GM21529 (cell line): ENCODE measurements around the gene PTPRM.

Experiments
- ATAC-seq: cut with Tn5 transposase; IDR thresholded peaks from one replicate; pipeline ENCODE4 v1.9.1; 2021; ENCODE audit not compliant: unreplicated experiment

PTPRM gene

DNA sequence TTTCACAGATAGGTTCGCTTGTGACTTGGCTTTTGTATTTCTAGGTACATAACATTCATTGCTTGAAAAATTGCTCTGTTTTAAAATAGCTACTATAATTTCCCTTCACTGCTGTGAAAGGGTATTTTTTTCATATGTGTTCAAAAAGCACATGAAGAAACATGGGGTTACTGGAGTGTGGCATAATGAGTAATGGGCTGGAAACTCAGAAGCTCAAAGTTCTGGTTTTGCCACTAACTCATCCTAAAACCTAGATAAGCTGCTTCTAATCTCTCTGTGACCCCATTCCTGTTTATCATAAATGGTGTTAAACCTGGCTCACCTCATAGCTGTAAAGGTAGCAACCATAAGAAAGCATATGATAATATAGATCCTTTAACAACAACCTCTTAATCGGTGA is 319.3 kb downstream of the PTPRM start:
- no peak for ATAC-seq

- ATAC-seq, result no peak
These were observed 322.4 kb downstream of the PTPRM start for GRCh38 chr18:7889515-7889914.

DNA sequence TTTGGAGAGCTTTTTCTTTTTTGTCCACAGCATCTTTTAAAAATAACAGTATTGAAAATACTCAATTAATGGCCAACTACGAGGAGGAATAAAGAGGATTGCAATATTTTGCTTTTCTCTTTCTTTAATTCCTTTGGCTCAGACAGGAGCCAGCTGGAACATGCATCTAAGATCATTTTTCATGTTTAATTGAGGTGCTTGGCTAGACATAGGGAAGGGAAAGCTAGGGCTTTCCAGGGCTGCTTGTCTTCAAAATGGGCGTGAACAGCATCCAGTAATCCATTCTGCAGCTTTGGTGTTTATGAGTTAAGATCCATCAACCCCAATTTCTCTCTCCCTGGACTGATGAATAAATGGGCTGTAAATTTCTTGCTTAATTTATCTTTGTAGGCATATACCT is 323.0 kb downstream of the PTPRM start:
- ATAC-seq, result no peak

GRCh38 chr18:7892556-7892955 is 325.4 kb downstream of the PTPRM start:
- no peak for ATAC-seq

- no peak for ATAC-seq
These were observed 327.5 kb downstream of the PTPRM start for GRCh38 chr18:7894592-7894991.

DNA sequence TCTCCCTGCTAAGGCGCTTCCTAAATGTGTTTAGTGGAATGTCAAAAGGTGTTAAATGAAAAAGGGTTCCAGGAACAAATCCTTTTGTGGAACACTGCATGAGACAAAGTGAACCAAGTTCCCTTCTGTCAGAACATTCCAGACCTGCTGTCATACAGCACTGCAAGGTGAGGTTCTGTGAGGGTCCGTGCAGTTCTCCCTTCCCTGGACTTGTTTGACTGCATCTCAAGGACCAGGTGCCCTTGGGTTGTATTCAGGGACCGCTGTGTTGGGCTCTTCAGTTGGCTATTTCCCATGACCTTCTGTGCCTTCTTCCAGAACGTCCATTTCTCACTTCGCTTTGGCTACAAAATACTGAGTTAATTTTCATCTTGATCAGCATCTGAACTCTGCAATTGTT is 328.2 kb downstream of the PTPRM start:
- no peak for ATAC-seq

- ATAC-seq, result no peak
These were observed 329.0 kb downstream of the PTPRM start for GRCh38 chr18:7896161-7896560.

DNA sequence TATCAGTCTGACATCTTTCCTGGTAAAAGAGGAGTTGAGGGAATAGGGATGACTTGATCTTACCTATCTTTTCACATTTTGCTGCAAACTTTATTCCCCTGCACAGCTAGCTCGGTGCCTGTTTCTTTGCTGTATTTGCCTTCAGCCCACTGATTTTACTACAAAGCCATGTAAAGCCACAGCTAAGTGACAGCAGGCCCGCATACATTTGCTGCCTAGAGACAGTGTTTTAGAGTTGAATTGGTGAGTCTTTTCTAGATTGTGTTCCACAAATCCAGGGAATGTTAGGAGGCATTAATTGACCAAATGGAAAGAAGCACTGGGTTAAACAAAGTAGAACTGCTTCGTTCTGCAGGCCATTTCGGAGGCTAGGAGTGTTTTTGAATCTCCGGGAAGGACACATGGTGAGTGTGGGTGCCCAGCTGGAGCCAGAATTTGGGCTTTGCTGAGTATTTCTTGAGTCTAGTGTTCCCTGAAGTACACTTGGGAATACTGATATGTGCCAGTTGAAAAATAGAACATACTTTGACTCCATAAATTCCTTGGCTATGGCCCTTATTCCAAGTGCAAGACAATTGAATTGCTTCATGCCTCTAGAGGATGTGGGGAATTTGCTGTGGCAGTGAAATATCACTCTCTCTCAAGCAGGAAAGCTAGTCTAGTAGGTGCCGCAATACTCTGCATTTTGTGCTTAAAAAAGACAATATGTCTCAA is 329.8 kb downstream of the PTPRM start:
- ATAC-seq, result no peak

GRCh38 chr18:7898181-7898580 is 331.1 kb downstream of the PTPRM start:
- no peak for ATAC-seq

- no peak for ATAC-seq
These were observed 332.0 kb downstream of the PTPRM start for GRCh38 chr18:7899078-7899477.

GRCh38 chr18:7900091-7900490 is 333.0 kb downstream of the PTPRM start:
- no peak for ATAC-seq

- ATAC-seq, result no peak
These were observed 334.5 kb downstream of the PTPRM start for GRCh38 chr18:7901657-7902056.

GRCh38 chr18:7902399-7902839 is 335.3 kb downstream of the PTPRM start:
- ATAC-seq, result no peak

DNA sequence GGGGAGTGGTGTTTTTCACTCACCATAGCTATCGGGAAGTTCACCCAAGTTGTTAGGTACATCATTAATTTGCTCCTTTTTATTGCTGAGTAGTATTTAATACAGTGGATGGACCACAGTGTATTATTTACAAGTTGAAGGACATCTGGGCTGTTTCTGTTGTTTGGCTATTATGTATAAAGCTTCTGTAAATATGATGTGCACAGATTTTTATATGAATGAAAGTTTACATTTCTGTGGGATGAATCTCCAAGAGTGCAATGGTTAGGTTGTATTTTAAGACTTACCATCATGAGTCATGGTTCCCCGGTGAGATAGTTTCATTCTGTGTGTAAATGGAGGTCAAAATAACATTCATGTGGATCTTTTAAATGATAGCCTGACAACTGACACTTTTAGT is 337.4 kb downstream of the PTPRM start:
- no peak for ATAC-seq

- ATAC-seq, result no peak
These were observed 341.7 kb downstream of the PTPRM start for GRCh38 chr18:7908681-7909299.

DNA sequence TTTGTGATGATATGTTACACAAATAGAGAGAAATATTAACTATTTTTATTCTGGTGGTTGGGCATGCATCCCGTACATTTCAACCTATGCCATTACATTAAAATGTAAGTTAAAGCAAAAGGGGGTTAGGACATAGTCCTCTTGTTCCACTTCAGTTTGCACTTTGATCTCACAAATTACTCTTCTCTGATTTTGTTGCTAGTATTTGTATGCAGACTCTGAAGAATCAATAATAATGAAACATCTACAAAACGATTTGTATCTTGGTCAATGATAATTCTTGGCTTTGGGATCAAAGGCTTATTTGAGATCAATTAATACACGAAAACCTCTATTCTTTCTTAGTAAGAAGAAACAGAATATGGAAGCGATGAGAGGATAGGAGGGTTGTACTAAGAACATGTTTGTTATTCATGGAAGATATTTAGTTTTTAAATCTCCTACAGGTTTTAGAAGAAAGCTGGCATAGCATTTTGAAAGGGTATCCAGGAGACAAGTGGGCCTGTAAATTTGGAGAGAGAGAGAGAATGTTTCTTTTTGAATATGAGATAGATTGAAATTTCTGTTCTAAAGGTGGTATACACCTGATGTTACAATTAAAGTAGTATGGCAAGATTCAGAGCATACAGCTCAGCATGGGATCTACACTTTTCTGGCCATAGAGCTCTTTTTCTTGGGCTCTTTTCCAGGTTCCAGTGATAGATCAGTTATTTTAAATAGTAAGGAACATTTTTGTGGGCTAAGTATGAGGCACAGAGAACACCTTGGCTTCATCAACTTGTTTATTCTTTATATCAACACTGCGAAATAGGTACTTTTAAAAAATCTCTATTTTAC is 347.9 kb downstream of the PTPRM start:
- ATAC-seq, result no peak

GRCh38 chr18:7918701-7919100 is 351.6 kb downstream of the PTPRM start:
- ATAC-seq, result no peak

- ATAC-seq, result no peak
These were observed 352.4 kb downstream of the PTPRM start for GRCh38 chr18:7919565-7919964.

GRCh38 chr18:7921938-7922587 is 354.9 kb downstream of the PTPRM start:
- ATAC-seq, result no peak

- ATAC-seq, result no peak
These were observed 356.0 kb downstream of the PTPRM start for GRCh38 chr18:7923105-7923504.

- ATAC-seq, result no peak
These were observed 357.5 kb downstream of the PTPRM start for GRCh38 chr18:7924616-7925015.
